ENCODE results near the gene DEDD2.

DNA sequence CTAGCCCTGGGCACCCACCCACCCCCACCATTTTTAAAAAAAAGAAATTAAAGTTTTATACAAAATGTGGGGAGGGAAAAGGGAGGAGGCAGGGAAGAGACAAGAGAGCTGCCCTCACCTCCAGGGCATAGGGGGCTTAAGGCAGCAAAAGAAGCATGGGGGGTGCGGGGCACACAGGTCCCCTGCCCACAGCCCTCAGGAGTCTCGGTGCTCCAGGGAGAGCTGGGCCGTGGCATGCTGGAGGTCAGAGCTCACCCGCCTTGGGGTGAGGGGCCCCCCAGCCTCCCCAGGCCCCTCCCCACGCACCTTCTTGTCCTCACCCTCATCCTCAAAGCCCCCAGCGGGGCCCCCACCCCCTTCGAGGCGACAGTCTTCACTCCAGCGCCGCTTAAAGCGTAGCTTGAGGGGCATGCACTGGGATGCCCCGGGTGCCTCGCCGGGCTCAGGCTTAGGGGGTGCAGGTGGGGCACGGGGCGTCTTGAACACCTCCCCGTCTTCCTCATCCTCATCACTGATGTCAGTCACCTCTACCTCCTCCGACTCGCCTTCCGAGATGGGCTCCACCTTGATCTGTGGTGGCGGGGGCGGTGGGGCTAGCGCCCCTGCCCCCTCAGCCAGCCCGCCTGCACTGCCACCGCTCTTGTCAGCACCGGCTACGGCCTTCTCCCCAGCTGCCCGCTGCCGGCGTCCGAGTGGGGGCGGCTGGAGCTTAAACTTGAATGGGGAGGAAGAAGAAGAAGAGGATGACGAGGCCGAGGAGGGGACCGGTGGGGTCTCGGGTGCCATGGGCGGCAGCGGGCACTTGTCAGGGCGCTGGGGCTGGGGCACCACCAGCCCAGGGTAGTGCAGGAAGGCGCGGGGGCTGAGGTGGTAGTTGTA lies 31.0 kb upstream of the DEDD2 start:
- no peak for TF ChIP-seq POLR2A (IDR thresholded peaks at IDR 0.05)
- TF ChIP-seq, protein P1, sequence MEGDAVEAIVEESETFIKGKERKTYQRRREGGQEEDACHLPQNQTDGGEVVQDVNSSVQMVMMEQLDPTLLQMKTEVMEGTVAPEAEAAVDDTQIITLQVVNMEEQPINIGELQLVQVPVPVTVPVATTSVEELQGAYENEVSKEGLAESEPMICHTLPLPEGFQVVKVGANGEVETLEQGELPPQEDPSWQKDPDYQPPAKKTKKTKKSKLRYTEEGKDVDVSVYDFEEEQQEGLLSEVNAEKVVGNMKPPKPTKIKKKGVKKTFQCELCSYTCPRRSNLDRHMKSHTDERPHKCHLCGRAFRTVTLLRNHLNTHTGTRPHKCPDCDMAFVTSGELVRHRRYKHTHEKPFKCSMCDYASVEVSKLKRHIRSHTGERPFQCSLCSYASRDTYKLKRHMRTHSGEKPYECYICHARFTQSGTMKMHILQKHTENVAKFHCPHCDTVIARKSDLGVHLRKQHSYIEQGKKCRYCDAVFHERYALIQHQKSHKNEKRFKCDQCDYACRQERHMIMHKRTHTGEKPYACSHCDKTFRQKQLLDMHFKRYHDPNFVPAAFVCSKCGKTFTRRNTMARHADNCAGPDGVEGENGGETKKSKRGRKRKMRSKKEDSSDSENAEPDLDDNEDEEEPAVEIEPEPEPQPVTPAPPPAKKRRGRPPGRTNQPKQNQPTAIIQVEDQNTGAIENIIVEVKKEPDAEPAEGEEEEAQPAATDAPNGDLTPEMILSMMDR (IDR thresholded peaks at IDR 0.05), result no peak
